ENCODE data around the gene ZNF879.

DNA sequence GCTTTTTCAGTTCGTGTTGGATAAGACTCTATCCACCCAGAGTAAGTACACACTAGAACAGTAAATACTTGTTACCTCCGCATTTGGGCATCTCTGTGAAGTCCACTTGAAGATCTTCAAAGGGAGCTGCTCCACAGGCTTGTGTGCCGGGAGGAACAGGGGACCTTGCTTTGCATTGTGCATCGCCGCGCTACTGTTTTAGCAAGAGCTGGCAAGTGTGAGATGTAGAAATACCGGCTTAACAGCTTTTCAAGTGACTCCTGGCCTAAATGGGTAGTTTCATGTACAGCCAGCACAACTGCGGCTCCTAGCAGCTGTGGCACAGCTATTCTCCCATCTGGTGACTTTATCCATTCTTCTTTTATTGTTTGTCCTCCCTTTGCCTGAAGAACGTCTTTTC lies 28.2 kb downstream of the ZNF879 start:
- TF ChIP-seq POLR2A (IDR thresholded peaks at IDR 0.05; ENCODE audit: low read depth, low read length) (no peak), TAF1 (IDR thresholded peaks at IDR 0.05; ENCODE audit: borderline replicate concordance, low read depth, low read length) (no peak), POLR2AphosphoS5 (IDR thresholded peaks at IDR 0.05; ENCODE audit: low read depth, low read length) (no peak)

Measured in GM12892 (cell line).